ENCODE results near the gene TEX26.

TEX26 gene

DNA sequence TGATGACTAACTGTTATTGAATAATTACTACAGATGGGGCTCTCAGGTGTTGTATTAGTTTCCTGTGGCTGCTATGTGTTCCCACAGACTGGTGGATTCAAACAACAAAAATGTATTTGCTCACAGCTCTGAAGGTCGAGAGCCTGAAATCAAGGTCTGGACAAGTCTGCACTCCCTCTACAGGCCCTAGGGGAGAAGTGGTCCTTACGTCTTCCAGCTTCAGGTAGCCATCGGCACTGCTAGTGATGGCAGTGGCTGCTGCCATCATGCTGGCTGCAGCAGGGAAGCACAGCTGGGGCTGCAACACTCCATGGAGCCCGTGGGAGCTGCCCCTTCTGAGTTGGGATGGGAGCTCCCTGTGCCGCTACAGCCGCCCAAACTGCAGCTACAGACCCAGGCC is 1.9 kb downstream of the TEX26 start:
- peaks cover 0 to 15% (median 12%) of the 10 kb centered on the region in 5 donors for H3K4me1 ChIP-seq (ENCODE audit: control insufficient read depth in 5 of 5, insufficient read depth in 5 of 5, low read length in 5 of 5)
- no peak overlapping the region for H3K9ac ChIP-seq (ENCODE audit: low read length in 5 of 5)
- H3K4me3 ChIP-seq (ENCODE audit: low read depth in 1 of 5, low read length in 5 of 5): no peak overlapping the region
- no peak overlapping the region for H3K27ac ChIP-seq (ENCODE audit: low read depth, low read length)
- no peaks in the 10 kb centered on the region for H3K36me3 ChIP-seq (ENCODE audit: control insufficient read depth in 5 of 5, insufficient read depth in 5 of 5, low read length in 5 of 5)
- H3K27me3 ChIP-seq (ENCODE audit: control insufficient read depth in 5 of 5, insufficient read depth in 4 of 5, low read length in 5 of 5): peaks cover 0 to 3% (median 0%) of the 10 kb centered on the region in 5 donors
- H3K9me3 ChIP-seq (ENCODE audit: control insufficient read depth in 5 of 5, low read length in 5 of 5): peaks cover 0 to 6% (median 0%) of the 10 kb centered on the region in 5 donors

DNA sequence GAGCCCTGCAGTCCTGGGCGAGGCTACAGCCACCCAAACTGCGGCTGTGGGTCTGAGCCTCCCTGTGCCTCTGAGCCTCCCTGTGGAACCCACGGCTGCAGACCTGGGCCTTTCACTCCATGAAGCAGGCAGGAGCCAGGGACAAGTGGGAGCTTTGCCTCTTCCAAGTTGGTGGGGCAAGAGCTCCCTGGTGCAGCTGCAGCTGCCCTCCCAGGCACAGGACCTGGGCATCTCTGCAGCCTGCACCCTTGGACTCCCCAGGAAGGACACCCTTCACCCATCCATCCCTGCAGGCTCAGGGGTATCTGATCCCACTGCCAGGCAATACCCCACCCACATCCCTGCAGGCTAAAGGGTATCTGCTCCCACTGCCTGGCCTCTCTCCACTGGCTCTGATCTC is 2.3 kb downstream of the TEX26 start:
- H3K4me3 ChIP-seq (ENCODE audit: low read depth in 1 of 5, low read length in 5 of 5): no peak overlapping the region
- H3K27ac ChIP-seq (ENCODE audit: low read depth, low read length): no peak overlapping the region
- peaks cover 0 to 15% (median 12%) of the 10 kb centered on the region in 5 donors for H3K4me1 ChIP-seq (ENCODE audit: control insufficient read depth in 5 of 5, insufficient read depth in 5 of 5, low read length in 5 of 5)
- H3K9ac ChIP-seq (ENCODE audit: low read length in 5 of 5): no peak overlapping the region
- peaks cover 0 to 3% (median 0%) of the 10 kb centered on the region in 5 donors for H3K27me3 ChIP-seq (ENCODE audit: control insufficient read depth in 5 of 5, insufficient read depth in 4 of 5, low read length in 5 of 5)
- H3K36me3 ChIP-seq (ENCODE audit: control insufficient read depth in 5 of 5, insufficient read depth in 5 of 5, low read length in 5 of 5): no peaks in the 10 kb centered on the region
- peaks cover 0 to 6% (median 0%) of the 10 kb centered on the region in 5 donors for H3K9me3 ChIP-seq (ENCODE audit: control insufficient read depth in 5 of 5, low read length in 5 of 5)

DNA sequence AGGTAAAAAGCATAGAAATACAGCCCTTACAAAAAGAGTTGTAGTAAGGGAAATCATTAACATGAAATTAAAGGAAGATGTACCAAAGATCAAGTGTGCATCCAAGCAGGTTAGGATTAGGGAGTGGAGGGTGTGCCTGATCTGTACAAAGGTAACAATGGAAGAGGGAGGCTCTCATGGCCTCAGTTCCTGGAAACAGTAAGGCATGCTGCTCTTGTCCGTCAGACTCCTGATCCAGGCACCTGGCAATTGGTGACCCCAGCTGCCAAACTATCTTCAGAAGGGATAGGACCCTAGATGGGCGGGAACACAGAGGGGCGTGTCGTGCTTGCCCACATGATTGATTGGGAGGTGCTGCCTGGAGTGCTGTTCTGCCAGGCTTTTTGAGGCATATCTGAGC is 4.5 kb downstream of the TEX26 start:
- Histone ChIP-seq H3K4me3 (ENCODE audit: low read depth in 1 of 5, low read length in 5 of 5) (no peak overlapping the region), H3K9ac (ENCODE audit: low read length in 5 of 5) (no peak overlapping the region), H3K4me1 (ENCODE audit: control insufficient read depth in 5 of 5, insufficient read depth in 5 of 5, low read length in 5 of 5) (peaks cover 0 to 14% (median 12%) of the 10 kb centered on the region in 5 donors), H3K9me3 (ENCODE audit: control insufficient read depth in 5 of 5, low read length in 5 of 5) (peaks cover 0 to 6% (median 0%) of the 10 kb centered on the region in 5 donors), H3K27ac (ENCODE audit: low read depth, low read length) (no peak overlapping the region), H3K27me3 (ENCODE audit: control insufficient read depth in 5 of 5, insufficient read depth in 4 of 5, low read length in 5 of 5) (no peaks in the 10 kb centered on the region), H3K36me3 (ENCODE audit: control insufficient read depth in 5 of 5, insufficient read depth in 5 of 5, low read length in 5 of 5) (no peaks in the 10 kb centered on the region)

DNA sequence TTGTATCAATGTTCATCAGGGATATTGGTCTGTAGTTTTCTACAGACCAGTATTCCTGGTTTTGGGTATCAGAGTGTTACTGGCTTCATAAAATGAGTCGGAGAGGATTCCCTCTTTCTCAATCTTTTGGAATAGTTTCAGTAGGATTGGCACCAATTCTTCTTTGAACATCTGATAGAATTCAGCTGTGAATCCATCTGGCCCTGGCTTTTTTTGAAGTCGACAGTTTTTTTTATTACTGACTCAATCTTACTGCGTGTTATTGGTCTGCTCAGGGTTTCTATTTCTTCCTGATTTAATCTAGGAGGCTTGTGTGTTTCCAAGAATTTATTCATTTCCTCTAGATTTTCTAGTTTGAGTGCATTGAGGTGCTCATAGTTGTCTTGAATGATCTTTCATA is 11.4 kb downstream of the TEX26 start:
- no peaks in the 10 kb centered on the region for H3K36me3 ChIP-seq (ENCODE audit: control insufficient read depth in 5 of 5, insufficient read depth in 5 of 5, low read length in 5 of 5)
- peaks cover 0 to 3% (median 0%) of the 10 kb centered on the region in 5 donors for H3K9me3 ChIP-seq (ENCODE audit: control insufficient read depth in 5 of 5, low read length in 5 of 5)
- H3K27me3 ChIP-seq (ENCODE audit: control insufficient read depth in 5 of 5, insufficient read depth in 4 of 5, low read length in 5 of 5): no peaks in the 10 kb centered on the region
- H3K4me1 ChIP-seq (ENCODE audit: control insufficient read depth in 5 of 5, insufficient read depth in 5 of 5, low read length in 5 of 5): no peaks in the 10 kb centered on the region
- H3K27ac ChIP-seq (ENCODE audit: low read depth, low read length): no peak overlapping the region
- no peak overlapping the region for H3K9ac ChIP-seq (ENCODE audit: low read length in 5 of 5)
- no peak overlapping the region for H3K4me3 ChIP-seq (ENCODE audit: low read depth in 1 of 5, low read length in 5 of 5)

DNA sequence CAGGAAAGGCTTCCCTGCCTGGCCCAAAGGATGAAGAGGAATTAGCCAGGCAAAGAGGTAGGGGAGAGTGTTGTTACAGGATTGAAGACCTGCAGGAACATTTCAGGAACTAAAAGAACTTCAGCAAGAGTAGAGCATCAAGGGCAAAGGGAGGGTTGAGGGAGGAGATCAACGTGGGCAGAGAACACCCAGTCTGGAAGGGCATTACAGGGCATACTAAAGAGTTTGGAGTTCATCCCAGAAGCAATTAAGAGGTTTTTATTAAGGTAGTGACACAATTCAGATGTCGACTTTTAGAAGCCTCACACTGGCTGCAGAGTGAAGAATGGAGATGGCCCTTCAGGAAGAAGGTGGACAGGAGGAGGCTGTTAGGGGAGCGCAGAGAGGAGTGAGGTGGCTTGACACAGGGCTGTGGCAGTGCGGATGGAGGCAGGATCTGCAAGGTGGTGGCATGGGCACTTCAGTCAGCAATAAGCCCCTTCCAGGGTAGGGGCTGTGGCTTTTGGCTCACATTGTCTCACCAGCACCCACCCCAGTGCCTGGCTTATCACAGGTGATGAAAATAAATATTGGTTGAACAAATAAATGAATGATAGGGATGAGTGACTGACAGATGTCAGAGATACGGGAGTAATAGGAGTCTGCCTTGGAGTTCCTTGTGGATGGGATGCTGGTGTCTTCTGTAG is 24.9 kb downstream of the TEX26 start:
- Histone ChIP-seq H3K9ac (ENCODE audit: low read length in 5 of 5) (no peak overlapping the region), H3K4me3 (ENCODE audit: low read depth in 1 of 5, low read length in 5 of 5) (no peak overlapping the region), H3K36me3 (ENCODE audit: control insufficient read depth in 5 of 5, insufficient read depth in 5 of 5, low read length in 5 of 5) (no peaks in the 10 kb centered on the region), H3K4me1 (ENCODE audit: control insufficient read depth in 5 of 5, insufficient read depth in 5 of 5, low read length in 5 of 5) (no peaks in the 10 kb centered on the region), H3K27me3 (ENCODE audit: control insufficient read depth in 5 of 5, insufficient read depth in 4 of 5, low read length in 5 of 5) (no peaks in the 10 kb centered on the region), H3K9me3 (ENCODE audit: control insufficient read depth in 5 of 5, low read length in 5 of 5) (no peaks in the 10 kb centered on the region), H3K27ac (ENCODE audit: low read depth, low read length) (no peak overlapping the region)

DNA sequence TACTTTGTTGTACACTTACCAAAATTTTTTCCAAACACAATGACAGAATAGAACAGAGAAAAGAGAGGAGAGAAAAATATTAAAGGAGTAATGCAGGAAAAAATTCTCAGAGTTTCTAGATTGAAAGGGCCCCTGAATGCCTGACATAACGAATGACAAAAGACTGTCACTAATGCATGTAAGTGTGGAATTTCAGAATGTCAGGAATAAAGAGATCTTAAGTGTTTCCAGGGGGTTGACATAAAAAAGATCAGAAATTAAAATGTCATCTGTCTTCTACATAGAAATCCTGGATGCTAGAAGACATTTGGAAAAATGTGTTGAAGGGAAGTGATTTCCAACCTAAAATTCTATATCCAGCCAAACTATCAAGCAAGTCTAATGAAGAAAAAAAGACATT is 27.2 kb downstream of the TEX26 start:
- Histone ChIP-seq H3K27me3 (ENCODE audit: control insufficient read depth in 5 of 5, insufficient read depth in 4 of 5, low read length in 5 of 5) (no peaks in the 10 kb centered on the region), H3K4me1 (ENCODE audit: control insufficient read depth in 5 of 5, insufficient read depth in 5 of 5, low read length in 5 of 5) (peaks cover 0 to 5% (median 3%) of the 10 kb centered on the region in 5 donors), H3K9ac (ENCODE audit: low read length in 5 of 5) (no peak overlapping the region), H3K4me3 (ENCODE audit: low read depth in 1 of 5, low read length in 5 of 5) (no peak overlapping the region), H3K36me3 (ENCODE audit: control insufficient read depth in 5 of 5, insufficient read depth in 5 of 5, low read length in 5 of 5) (no peaks in the 10 kb centered on the region), H3K27ac (ENCODE audit: low read depth, low read length) (no peak overlapping the region), H3K9me3 (ENCODE audit: control insufficient read depth in 5 of 5, low read length in 5 of 5) (no peaks in the 10 kb centered on the region)

DNA sequence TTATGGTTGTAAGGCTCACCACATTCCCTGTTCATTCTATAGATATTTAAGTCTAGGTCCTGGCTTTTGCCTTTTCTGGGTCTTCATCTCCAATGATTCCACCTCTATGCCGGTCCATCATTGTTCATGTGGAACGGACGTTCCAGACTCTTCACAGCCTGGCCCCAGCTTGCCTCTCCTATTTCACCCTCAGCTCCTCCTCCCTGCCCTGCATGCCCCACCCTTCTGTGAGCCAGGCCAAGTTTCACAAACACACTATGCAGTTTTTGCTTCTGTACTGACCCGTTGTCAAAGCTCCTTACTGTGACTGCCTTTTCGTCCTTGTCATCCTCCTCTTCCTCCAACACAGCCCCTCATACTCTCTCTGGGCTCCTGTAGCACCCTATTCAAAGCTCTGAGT is 31.3 kb downstream of the TEX26 start:
- Histone ChIP-seq H3K27ac (ENCODE audit: low read depth, low read length) (no peak overlapping the region), H3K27me3 (ENCODE audit: control insufficient read depth in 5 of 5, insufficient read depth in 4 of 5, low read length in 5 of 5) (no peaks in the 10 kb centered on the region), H3K9me3 (ENCODE audit: control insufficient read depth in 5 of 5, low read length in 5 of 5) (no peaks in the 10 kb centered on the region), H3K4me3 (ENCODE audit: low read depth in 1 of 5, low read length in 5 of 5) (peak overlapping the region in 1 of 5 donors; percentile 35), H3K4me1 (ENCODE audit: control insufficient read depth in 5 of 5, insufficient read depth in 5 of 5, low read length in 5 of 5) (peaks cover 0 to 5% (median 3%) of the 10 kb centered on the region in 5 donors), H3K36me3 (ENCODE audit: control insufficient read depth in 5 of 5, insufficient read depth in 5 of 5, low read length in 5 of 5) (no peaks in the 10 kb centered on the region), H3K9ac (ENCODE audit: low read length in 5 of 5) (no peak overlapping the region)

DNA sequence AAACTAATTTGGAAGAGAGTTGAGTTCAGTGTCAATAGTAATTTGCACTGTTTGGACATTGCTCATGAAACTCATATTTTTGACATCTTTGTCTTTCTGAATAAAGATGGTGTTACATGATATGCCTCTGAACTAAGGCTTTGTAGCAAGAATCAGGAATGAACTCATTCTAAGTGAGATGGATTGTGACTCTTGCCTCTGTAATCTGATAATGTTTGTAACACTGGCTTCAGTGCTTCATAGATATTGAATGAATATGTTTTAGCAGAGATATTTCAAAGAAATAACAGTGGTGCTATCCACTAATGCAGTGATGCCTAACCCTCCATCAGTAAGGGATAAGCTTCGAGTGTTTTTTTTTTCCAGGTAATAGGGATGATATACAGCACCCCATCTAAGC is 32.9 kb downstream of the TEX26 start:
- H3K27ac ChIP-seq (ENCODE audit: low read depth, low read length): no peak overlapping the region
- H3K27me3 ChIP-seq (ENCODE audit: control insufficient read depth in 5 of 5, insufficient read depth in 4 of 5, low read length in 5 of 5): no peaks in the 10 kb centered on the region
- no peak overlapping the region for H3K4me3 ChIP-seq (ENCODE audit: low read depth in 1 of 5, low read length in 5 of 5)
- H3K9ac ChIP-seq (ENCODE audit: low read length in 5 of 5): no peak overlapping the region
- H3K36me3 ChIP-seq (ENCODE audit: control insufficient read depth in 5 of 5, insufficient read depth in 5 of 5, low read length in 5 of 5): no peaks in the 10 kb centered on the region
- H3K9me3 ChIP-seq (ENCODE audit: control insufficient read depth in 5 of 5, low read length in 5 of 5): no peaks in the 10 kb centered on the region
- H3K4me1 ChIP-seq (ENCODE audit: control insufficient read depth in 5 of 5, insufficient read depth in 5 of 5, low read length in 5 of 5): peaks cover 0 to 5% (median 3%) of the 10 kb centered on the region in 5 donors

DNA sequence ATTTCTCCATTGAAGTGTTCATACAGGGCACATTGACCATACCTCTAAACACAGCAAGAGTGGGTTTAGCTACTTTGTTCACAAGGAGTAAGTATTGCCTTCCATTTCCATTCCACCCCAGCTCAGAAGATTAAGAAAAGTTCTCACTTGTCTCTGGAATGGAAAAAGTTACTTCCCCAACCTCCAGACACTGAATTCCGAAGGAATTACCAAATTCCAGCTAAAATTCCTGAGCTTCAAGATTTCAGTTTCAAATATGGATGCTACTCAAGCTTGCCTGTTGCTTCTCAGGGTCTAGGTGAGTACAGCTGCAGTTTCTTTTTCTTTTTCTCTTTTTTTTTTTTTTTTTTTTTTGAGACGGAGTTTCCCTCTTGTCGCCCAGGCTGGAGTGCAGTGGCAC is 33.6 kb downstream of the TEX26 start:
- H3K4me1 ChIP-seq (ENCODE audit: control insufficient read depth in 5 of 5, insufficient read depth in 5 of 5, low read length in 5 of 5): peaks cover 0 to 5% (median 3%) of the 10 kb centered on the region in 5 donors
- H3K9ac ChIP-seq (ENCODE audit: low read length in 5 of 5): no peak overlapping the region
- no peak overlapping the region for H3K27ac ChIP-seq (ENCODE audit: low read depth, low read length)
- H3K4me3 ChIP-seq (ENCODE audit: low read depth in 1 of 5, low read length in 5 of 5): no peak overlapping the region
- H3K36me3 ChIP-seq (ENCODE audit: control insufficient read depth in 5 of 5, insufficient read depth in 5 of 5, low read length in 5 of 5): no peaks in the 10 kb centered on the region
- no peaks in the 10 kb centered on the region for H3K27me3 ChIP-seq (ENCODE audit: control insufficient read depth in 5 of 5, insufficient read depth in 4 of 5, low read length in 5 of 5)
- H3K9me3 ChIP-seq (ENCODE audit: control insufficient read depth in 5 of 5, low read length in 5 of 5): no peaks in the 10 kb centered on the region

DNA sequence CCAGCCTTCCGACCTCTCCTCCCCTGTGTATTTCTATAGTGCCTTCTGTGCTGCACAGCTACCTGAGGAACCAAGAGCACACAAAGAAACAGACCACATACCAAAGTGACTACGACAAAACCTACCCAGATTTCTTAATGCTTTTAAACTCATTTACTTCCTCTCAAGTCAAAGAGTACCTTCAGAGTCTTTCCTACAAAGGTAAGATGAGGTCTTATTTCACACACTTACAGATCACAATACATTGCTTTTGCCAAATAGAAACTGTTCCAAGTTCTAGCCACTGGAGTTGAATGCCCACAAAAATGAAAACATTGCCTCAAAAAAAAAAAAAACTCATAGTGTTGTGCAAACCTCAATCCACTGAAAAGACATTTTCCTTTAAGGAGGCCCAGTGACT is 36.4 kb downstream of the TEX26 start:
- Histone ChIP-seq H3K36me3 (ENCODE audit: control insufficient read depth in 5 of 5, insufficient read depth in 5 of 5, low read length in 5 of 5) (no peaks in the 10 kb centered on the region), H3K4me3 (ENCODE audit: low read depth in 1 of 5, low read length in 5 of 5) (no peak overlapping the region), H3K9me3 (ENCODE audit: control insufficient read depth in 5 of 5, low read length in 5 of 5) (no peaks in the 10 kb centered on the region), H3K9ac (ENCODE audit: low read length in 5 of 5) (no peak overlapping the region), H3K4me1 (ENCODE audit: control insufficient read depth in 5 of 5, insufficient read depth in 5 of 5, low read length in 5 of 5) (peaks cover 0 to 2% (median 2%) of the 10 kb centered on the region in 5 donors), H3K27ac (ENCODE audit: low read depth, low read length) (no peak overlapping the region), H3K27me3 (ENCODE audit: control insufficient read depth in 5 of 5, insufficient read depth in 4 of 5, low read length in 5 of 5) (no peaks in the 10 kb centered on the region)
